ENCODE results near the gene BRAF.
"Not testable (repeated sequence)": the region's sequence is repeated elsewhere in the genome, so short reads cannot be mapped to it uniquely, and the experiment has no call there.

The BRAF gene

DNA sequence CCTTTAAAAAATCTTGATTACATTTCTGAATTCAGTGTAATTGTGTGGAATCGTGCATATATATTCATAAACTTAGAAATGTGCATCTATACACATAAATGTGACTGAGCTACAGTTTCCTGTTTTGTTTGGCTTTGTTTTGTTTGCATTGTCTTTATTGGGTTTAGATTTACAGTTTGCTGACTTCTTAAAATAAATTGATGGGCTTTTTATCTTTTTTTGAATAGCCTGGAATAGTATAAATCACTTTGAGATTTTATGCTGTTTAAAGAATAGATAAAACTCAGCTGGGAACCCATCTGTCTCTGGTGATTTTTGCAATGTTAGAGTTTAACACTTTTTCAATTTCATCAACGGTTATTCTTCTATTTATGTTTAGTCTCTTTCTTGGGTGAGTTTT lies 21.2 kb upstream of the BRAF start:
- no peak for TF ChIP-seq CTCF (IDR thresholded peaks at IDR 0.05; ENCODE audit: low read depth, low read length)
- H3K4me3 ChIP-seq (ENCODE audit: low read depth, low read length) = no peak overlapping the region

GRCh38 chr7:140942242-140942641 lies 17.5 kb upstream of the BRAF start:
- H3K4me3 ChIP-seq (ENCODE audit: low read depth, low read length) = not testable (repeated sequence)

GRCh38 chr7:140940898-140941297 lies 16.2 kb upstream of the BRAF start:
- no peak for TF ChIP-seq CTCF (IDR thresholded peaks at IDR 0.05; ENCODE audit: low read depth, low read length)
- H3K4me3 ChIP-seq (ENCODE audit: low read depth, low read length) = no peak overlapping the region

DNA sequence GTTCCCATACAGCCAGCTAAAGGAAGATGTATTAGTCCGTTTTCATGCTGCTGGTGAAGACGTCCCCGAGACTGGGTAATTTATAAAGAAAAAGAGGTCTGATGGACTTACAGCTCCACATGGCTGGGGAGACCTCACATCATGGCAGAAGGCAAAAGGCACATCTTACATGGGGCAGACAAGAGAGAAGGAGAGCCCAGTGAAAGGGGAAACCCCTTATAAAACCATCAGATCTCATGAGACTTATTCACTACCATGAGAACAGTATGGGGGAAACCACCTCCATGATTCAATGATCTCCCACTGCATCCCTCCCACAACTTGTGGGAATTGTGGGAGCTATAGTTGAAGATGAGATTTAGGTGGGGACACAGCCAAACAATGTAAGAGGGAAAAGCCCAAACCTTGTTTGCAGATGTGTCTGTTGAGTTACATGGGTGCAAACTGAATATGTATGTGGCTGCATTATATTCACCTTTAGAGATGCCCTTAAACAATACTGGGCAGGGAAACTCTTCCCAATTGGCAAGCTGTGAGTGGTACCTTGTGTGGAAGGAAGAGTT lies 13.1 kb upstream of the BRAF start:
- no peak for TF ChIP-seq CTCF (IDR thresholded peaks at IDR 0.05; ENCODE audit: low read depth, low read length)
- no peak overlapping the region for H3K4me3 ChIP-seq (ENCODE audit: low read depth, low read length)

- no peak overlapping the region for H3K4me3 ChIP-seq (ENCODE audit: low read depth, low read length)
- TF ChIP-seq CTCF (IDR thresholded peaks at IDR 0.05; ENCODE audit: low read depth, low read length) = no peak
Observed at GRCh38 chr7:140928491-140929309, 4.0 kb upstream of the BRAF start.

- H3K4me3 ChIP-seq (ENCODE audit: low read depth, low read length) = not testable (repeated sequence)
Observed at GRCh38 chr7:140927945-140928344, 3.2 kb upstream of the BRAF start.

GRCh38 chr7:140927351-140927750 lies 2.6 kb upstream of the BRAF start:
- TF ChIP-seq CTCF (IDR thresholded peaks at IDR 0.05; ENCODE audit: low read depth, low read length) = no peak
- no peak overlapping the region for H3K4me3 ChIP-seq (ENCODE audit: low read depth, low read length)

GRCh38 chr7:140926021-140926817 lies 1.5 kb upstream of the BRAF start:
- no peak for TF ChIP-seq CTCF (IDR thresholded peaks at IDR 0.05; ENCODE audit: low read depth, low read length)
- H3K4me3 ChIP-seq (ENCODE audit: low read depth, low read length) = no peak overlapping the region

All from WI38 (cell line).